Posterior cingulate gyrus (tissue), 11 donors: ENCODE data around the gene HMOX1.

Experiments
- DNase-seq, 10 donors: peaks; one replicate each; pipeline versions ENCODE4 v3.0.0 to v3.0.0-alpha.2; 2020 to 2021; ENCODE audit warnings: mixed read lengths in 3 of 10
- intact Hi-C: fragments of 100-400 bp; cut with DNase I; formaldehyde crosslinking; loops from one replicate; pipeline ENCODE4 v1.15.1; 2023

The HMOX1 gene

GRCh38 chr22:35380537-35381423 lies at the start of gene HMOX1:
Gene HMOX1, plus strand, starts transcription at chr22:35381096. Its CDS starts 78 bp downstream, at chr22:35381174.
- intact Hi-C loops, result loop anchor here (2.0 kb wide), 1 partner anchor 30 kb away; no protein-coding TSS in a partner anchor
- DNase-seq, result peak; percentile 80 to 97 (median 85)

GRCh38 chr22:35332278-35332677 lies 48.6 kb upstream of the HMOX1 start:
- intact Hi-C loops, result no loop called here
- DNase-seq, result no peak

- intact Hi-C loops, result no loop called here
These were observed 47.7 kb upstream of the HMOX1 start for GRCh38 chr22:35333220-35333619.

GRCh38 chr22:35334004-35334403 lies 46.9 kb upstream of the HMOX1 start:
- peak in 1 of 10 donors; percentile 60 for DNase-seq
- intact Hi-C loops, result no loop called here

More at GRCh38 chr22:35333220-35333619, 47.7 kb upstream of the HMOX1 start:
- peak in 2 of 10 donors; percentile 30 to 58 for DNase-seq

GRCh38 chr22:35335468-35335867 lies 45.4 kb upstream of the HMOX1 start:
- intact Hi-C loops, result no loop called here
- peak in 1 of 10 donors; percentile 73 for DNase-seq

- peak in 1 of 10 donors; percentile 70 for DNase-seq
- intact Hi-C loops, result no loop called here
These were observed 44.7 kb upstream of the HMOX1 start for GRCh38 chr22:35335936-35336781.

- no peak for DNase-seq
- intact Hi-C loops, result no loop called here
These were observed 43.0 kb upstream of the HMOX1 start for GRCh38 chr22:35337932-35338331.

GRCh38 chr22:35341090-35341874 lies 39.6 kb upstream of the HMOX1 start:
- no peak for DNase-seq
- intact Hi-C loops, result no loop called here

- peak in 1 of 10 donors; percentile 74 for DNase-seq
- intact Hi-C loops, result no loop called here
These were observed 38.5 kb upstream of the HMOX1 start for GRCh38 chr22:35342390-35342789.

- no peak for DNase-seq
- intact Hi-C loops, result no loop called here
These were observed 37.0 kb upstream of the HMOX1 start for GRCh38 chr22:35343664-35344550.

GRCh38 chr22:35344956-35345690 lies 35.8 kb upstream of the HMOX1 start:
- intact Hi-C loops, result no loop called here
- peak in 1 of 10 donors; percentile 77 for DNase-seq

- DNase-seq, result peak in 1 of 10 donors; percentile 73
These were observed 34.9 kb upstream of the HMOX1 start for GRCh38 chr22:35345808-35346505.

GRCh38 chr22:35346596-35347220 lies 34.2 kb upstream of the HMOX1 start:
- intact Hi-C loops, result no loop called here

More at GRCh38 chr22:35345808-35346505, 34.9 kb upstream of the HMOX1 start:
- intact Hi-C loops, result no loop called here

GRCh38 chr22:35347462-35347861 lies 33.4 kb upstream of the HMOX1 start:
- DNase-seq, result peak in 2 of 10 donors; percentile 54 to 82
- intact Hi-C loops, result no loop called here

More at GRCh38 chr22:35346596-35347220, 34.2 kb upstream of the HMOX1 start:
- peak in 2 of 10 donors; percentile 29 to 48 for DNase-seq

GRCh38 chr22:35348026-35348590 lies 32.8 kb upstream of the HMOX1 start:
- DNase-seq, result peak in 1 of 10 donors; percentile 75
- intact Hi-C loops, result no loop called here

- peak in 1 of 10 donors; percentile 36 for DNase-seq
- intact Hi-C loops, result no loop called here
These were observed 32.2 kb upstream of the HMOX1 start for GRCh38 chr22:35348703-35349102.

GRCh38 chr22:35349368-35349703 lies 31.6 kb upstream of the HMOX1 start:
- intact Hi-C loops, result no loop called here
- peak in 1 of 10 donors; percentile 51 for DNase-seq
